A549 (cell line): ENCODE data around the gene TTC8.
"Not testable (repeated sequence)": the region's sequence is repeated elsewhere in the genome, so short reads cannot be mapped to it uniquely, and the experiment has no call there.

Source experiments
- CTCF ChIP-seq: fragments of >200 bp; sonication (Bioruptor Twin); formaldehyde crosslinking; IDR thresholded peaks from 3 replicates; pipeline ENCODE4 v1.5.1; 2016
- REST ChIP-seq: fragments of 200-600 bp; sonication (generic); IDR thresholded peaks from 2 replicates; pipeline ENCODE4 v1.6.1; 2016; ENCODE audit warnings: antibody characterized with exemption, mild to moderate bottlenecking, moderate library complexity

GRCh38 chr14:88789573-88789972 is 34.9 kb upstream of the TTC8 start:
- TF ChIP-seq REST, CTCF: not testable (repeated sequence)
